AG08395 (cell line): Measurements from ENCODE around the gene SLC25A30.
"Not testable (repeated sequence)": the region's sequence is repeated elsewhere in the genome, so short reads cannot be mapped to it uniquely, and the experiment has no call there.

ENCODE experiments used
- DNase-seq: peaks from one replicate; pipeline ENCODE4 v3.0.0; 2012; ENCODE audit warnings: mixed read lengths, low spot score

SLC25A30 gene

DNA sequence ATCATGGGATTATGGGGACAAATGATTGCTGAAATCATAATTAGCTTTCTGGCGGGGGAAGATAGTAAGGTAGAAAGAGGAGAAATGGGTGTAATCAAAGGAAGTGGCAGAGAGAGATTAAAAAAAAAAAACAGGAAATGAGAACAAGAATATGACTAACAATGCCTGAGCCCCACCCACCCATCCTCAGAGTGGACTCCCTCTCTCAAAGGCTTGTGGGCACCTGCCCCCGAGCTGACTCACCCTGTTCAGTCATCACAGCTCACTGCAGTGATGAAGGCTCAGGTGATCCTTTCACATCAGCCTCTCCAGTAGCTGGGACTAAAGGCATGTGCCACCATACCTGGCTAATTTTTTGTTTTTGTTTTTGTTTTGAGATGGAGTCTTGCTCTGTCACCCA, 50.8 kb downstream of the SLC25A30 start:
- DNase-seq: peak; percentile 86

DNA sequence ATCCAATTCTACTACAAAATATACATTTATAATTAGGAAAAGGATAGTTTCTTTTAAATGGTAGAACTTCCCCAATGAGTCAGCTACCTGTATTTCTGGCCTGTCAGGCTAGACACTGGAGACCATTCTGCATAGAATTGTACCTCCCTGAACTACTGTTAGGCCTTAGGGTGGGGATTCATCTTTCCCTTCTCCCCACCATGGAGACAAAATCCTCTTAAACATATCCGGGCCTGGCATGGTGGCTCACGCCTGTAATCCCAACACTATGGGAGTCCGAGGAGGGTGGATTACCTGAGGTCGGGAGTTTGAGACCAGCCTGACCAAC, 52.7 kb downstream of the SLC25A30 start:
- DNase-seq: no peak

DNA sequence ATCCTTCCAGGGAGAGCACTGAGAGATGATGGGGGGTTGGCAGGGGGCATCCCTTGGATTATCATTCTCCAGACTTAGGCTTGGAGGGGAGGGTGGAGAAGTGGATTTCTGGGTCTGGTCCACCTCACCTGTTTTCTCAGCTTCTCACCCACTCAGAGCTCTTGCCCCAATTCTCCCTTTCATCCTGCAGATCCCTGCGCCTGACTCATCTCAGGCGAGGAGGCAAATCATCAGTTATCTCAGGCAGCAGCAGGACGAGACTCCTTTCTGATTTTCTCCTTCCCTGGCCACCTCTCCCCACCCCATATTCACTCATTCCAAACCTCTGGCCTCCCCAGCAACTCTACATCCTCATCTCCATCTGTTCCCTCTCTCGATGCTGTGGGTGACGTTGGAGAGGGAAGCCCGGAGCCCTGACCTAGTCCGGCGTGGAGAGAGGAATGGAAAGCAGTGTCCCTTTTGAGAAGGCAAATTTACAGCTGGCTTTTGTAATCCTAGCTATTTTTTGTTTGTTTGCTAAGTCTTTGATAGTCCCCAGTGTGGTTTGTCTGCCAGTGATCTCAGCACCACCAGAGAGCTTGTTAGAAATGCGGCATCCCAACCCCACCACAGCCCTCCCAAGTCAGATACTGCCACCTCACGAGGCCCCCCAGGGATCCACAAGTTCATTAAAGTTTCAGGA, 53.2 kb downstream of the SLC25A30 start:
- no peak for DNase-seq

DNA sequence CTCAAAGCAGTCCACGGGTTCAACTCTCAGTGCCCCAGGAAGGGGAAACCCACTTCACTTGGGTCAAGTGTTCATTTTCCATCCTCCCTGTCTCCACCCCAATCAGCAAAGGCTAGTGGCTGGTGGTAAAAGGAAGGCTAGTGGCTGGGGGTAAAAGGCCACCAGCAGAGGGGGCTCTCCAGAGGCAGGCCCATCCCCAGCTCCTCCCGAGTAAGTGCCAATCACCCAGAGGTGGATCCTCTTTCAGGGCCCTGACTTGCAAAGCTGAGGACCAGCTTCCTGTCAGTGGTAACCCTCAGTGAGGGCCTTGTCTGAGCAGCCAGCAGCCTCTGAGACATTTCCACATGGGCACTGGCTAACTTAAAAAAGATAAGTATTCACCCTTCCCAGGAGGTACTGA, 55.2 kb downstream of the SLC25A30 start:
- DNase-seq: no peak

DNA sequence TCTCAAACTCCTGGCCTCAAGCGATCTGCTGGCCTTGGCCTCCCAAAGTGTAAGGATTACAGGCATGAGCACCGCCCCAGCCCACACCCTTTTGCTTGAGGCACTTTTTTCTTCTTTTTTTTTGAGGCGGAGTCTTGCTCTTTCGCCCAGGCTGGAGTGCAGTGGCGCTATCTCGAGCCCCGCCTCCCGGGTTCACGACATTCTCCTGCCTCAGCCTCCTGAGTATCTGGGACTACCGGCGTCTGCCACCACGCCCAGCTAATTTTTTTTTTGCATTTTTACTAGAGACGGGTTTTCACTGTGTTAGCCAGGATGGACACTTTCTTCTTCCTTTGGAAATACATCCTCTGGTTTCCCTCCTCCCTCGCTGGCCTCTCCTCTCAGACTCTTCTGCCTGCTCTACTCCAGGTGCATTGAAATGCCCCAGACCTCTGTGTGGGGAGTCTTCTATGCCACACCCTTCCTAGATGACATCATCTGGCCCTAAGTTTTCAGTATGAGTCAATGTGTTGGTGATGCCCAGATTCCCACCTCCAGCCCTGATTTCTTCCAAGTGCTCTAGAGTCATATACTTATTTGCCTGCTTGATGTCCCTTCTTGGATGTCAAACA, 56.5 kb downstream of the SLC25A30 start:
- peak; percentile 52 for DNase-seq

DNA sequence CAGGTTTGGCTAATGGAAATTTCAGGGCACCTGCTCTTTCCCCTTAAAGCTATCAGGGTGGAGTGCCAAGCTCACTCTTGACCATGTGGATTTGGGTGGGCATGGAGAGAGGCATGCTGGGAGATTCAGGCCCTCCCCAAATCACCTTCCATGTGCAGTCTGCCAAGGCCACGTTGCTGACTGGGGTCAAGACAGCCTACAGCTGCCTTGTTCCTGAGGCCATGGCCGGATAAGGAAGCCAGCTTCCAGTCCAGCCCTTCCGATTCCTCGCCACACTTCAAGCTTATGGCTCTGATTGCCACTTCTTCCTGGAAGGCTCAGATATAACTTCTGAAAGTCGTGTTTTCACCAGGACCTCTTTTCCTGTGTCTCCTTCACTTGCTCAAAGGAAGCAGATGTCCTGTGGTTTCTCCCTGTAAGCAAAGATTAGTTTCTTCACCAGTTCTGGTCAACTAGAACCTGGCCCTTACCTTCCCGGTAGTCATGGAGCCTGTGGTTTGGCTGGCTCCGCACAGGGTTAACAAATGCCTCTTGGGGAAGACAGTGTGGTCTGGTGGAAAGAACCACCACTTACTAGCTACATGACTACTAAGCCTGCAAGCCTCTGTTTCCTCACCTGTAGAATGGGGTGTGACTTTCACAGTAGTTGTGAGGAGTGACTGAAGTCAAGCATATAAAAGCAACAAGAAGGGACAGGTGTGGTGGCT, 61.1 kb downstream of the SLC25A30 start:
- DNase-seq: no peak

DNA sequence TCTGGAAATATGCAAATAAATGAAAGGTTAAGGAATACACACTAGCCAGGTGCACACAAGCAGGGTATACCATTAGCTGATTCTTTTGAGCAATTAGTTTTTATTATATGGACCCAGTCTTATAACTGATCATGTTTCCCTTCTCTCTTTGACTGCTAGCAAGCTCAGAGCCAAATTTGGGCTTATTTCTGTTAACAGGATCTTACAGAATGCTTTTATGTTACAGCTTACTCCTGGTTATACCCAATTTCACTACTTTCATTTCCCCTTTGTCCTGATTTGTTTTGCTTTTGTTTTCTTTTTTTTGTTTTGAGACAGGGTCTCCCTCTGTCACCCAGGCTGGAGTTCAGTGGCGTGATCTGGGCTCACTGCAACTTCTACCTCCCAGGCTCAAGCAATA, 64.3 kb downstream of the SLC25A30 start:
- DNase-seq: no peak

DNA sequence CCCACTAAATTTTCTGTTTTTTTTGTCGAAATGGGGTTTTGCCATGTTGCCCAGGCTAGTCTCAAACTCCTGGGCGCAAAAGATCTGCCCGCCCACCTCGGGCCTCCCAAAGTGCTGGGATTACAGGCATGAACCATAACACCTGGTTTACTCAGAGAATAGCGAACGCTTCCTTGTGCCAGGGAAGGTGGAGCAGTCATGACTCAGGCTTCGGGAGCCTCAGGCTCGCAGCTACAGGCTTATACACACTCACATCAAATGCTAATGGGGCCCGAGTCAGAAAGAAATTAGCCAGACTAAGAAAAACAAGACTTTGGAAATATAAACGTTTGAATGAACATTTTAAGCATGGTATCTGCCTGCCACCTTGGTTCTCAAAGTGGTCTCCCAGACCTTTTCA, 66.1 kb downstream of the SLC25A30 start:
- no peak for DNase-seq

DNA sequence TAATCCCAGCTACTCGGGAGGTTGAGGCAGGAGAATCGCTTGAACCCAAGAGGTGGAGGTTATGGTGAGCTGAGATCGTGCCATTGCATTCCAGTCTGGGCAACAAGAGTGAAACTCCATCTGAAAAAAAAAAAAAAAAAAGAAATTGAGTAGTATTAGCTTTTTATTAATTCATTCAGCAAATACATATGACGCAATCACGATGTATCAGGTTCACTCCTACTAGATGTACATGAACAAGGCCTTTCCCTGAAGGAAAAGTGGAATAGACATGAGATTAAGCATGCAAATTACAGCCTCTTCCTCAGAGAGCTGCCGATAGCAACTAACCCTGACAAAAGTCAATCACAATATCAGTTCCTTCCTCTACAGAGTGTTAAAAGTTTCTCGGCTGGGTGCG, 68.0 kb downstream of the SLC25A30 start:
- no peak for DNase-seq

DNA sequence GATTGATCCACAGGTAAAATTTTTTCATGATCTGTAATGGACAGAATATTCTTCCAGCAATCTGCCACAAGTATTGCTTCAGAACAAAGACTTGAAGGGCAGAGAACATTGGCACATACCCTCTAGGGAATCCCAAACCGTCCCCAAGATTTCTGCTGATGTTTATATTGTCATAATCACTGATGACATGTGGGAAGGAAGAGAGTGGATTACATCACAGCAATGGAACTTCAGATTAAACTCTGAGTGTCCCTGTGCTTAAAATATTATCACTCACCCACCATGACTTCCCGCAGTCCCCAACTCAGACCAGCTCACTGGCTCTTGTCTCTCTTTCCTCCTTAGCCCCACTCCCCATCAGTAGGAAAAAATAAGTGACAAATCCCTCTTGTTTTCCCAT, 68.7 kb downstream of the SLC25A30 start:
- no peak for DNase-seq

DNA sequence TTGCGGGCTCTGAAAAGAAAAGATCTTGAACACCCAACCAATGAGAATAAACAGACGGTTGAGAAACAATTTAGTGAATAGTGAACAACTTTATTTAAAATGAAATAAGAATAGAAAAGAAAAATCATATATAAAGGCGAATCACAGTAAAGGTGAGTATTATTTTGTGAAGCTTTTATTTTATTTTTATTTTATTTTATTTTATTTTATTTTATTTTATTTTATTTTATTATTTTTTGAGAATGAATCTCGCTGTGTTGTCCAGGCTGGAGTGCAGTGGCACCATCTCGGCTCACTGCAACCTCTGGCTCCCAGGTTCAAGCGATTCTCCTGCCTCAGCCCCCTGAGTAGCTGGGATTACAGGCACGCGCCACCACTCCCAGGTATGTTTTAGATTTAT, 74.1 kb downstream of the SLC25A30 start:
- DNase-seq: not testable (repeated sequence)
